NCI-H1436 treated with DMSO at 0.1 percent for 48 hours (cell line): ENCODE results near the gene CEACAM20.
"Not testable (repeated sequence)": the region's sequence is repeated elsewhere in the genome, so short reads cannot be mapped to it uniquely, and the experiment has no call there.

Experiments used
- DNase-seq: peaks from one replicate; lab custom pipeline; 2025; lab: John Stamatoyannopoulos, UW

CEACAM20 gene

GRCh38 chr19:44476559-44477408 lies 52.7 kb downstream of the CEACAM20 start:
- DNase-seq = no peak

DNA sequence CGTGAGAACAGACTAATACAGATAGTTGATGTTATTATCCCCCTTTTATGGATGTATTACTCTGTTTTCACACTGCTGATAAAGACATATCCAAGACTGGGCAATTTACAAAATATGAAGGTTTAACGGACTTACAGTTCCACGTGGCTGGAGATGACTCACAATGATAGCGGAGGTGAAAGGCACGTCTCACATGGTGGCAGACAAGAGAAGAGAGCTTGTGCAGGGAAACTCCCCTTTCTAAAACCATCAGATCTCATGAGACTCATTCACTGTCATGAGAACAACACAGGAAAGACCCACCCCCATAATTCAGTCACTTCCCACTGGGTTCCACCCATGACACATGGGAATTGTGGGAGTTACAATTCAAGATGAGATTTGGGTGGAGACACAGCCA lies 60.7 kb downstream of the CEACAM20 start:
- not testable (repeated sequence) for DNase-seq

GRCh38 chr19:44462600-44463286 lies 66.7 kb downstream of the CEACAM20 start:
- DNase-seq = not testable (repeated sequence)
